Hepatocyte (in vitro differentiated cells): ENCODE data around the gene SLC9A3.

ENCODE experiments used
- EZH2 ChIP-seq: fragments of 200-600 bp; sonication (generic); IDR thresholded peaks from 2 replicates; pipeline ENCODE4 v1.6.1; 2016; ENCODE audit warnings: antibody characterized with exemption, mild to moderate bottlenecking, borderline replicate concordance
- EZH2phosphoT487 ChIP-seq: fragments of 200-600 bp; sonication (generic); IDR thresholded peaks from one replicate; pipeline ENCODE4 v1.6.1; 2018; ENCODE audit warnings: antibody characterized with exemption, mild to moderate bottlenecking, low read depth, moderate library complexity; ENCODE audit not compliant: unreplicated experiment, severe bottlenecking

GRCh38 chr5:514673-515072, 9.6 kb downstream of the SLC9A3 start:
- TF ChIP-seq EZH2: no peak
- TF ChIP-seq EZH2phosphoT487: no peak
